HL-60 (cell line): ENCODE data around the gene MGAT5.

Experiments
- TF ChIP-seq, protein P1 (sequence below): IDR thresholded peaks from 2 replicates; pipeline ENCODE4 v1.6.1; 2012; ENCODE audit warnings: low read depth; ENCODE audit not compliant: insufficient replicate concordance
- TF ChIP-seq, protein P2 (sequence below): IDR thresholded peaks from one replicate; pipeline ENCODE4 v1.5.1; 2011; ENCODE audit warnings: low read length, control low read depth, inconsistent platforms; ENCODE audit not compliant: insufficient read depth

DNA sequence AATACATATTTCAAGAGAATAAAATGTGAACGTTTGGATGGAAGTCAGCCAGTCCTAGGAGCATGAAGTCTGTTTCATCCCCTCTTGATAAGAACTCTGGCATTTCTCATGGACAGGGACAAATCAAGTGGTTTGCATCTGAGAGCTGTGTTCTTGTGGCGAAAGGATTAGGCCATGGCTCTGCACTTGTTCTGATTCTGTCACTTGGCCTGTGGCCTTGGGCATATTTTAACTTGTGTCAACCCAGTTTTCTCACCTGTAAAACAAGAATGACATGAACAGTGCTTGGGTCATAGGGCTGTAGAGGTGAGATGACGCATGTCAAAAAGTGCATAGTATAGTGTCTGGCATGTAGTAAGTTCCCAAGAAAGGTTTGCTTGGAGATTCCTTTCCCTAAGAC is 125.8 kb downstream of the MGAT5 start:
- TF ChIP-seq, protein P1, sequence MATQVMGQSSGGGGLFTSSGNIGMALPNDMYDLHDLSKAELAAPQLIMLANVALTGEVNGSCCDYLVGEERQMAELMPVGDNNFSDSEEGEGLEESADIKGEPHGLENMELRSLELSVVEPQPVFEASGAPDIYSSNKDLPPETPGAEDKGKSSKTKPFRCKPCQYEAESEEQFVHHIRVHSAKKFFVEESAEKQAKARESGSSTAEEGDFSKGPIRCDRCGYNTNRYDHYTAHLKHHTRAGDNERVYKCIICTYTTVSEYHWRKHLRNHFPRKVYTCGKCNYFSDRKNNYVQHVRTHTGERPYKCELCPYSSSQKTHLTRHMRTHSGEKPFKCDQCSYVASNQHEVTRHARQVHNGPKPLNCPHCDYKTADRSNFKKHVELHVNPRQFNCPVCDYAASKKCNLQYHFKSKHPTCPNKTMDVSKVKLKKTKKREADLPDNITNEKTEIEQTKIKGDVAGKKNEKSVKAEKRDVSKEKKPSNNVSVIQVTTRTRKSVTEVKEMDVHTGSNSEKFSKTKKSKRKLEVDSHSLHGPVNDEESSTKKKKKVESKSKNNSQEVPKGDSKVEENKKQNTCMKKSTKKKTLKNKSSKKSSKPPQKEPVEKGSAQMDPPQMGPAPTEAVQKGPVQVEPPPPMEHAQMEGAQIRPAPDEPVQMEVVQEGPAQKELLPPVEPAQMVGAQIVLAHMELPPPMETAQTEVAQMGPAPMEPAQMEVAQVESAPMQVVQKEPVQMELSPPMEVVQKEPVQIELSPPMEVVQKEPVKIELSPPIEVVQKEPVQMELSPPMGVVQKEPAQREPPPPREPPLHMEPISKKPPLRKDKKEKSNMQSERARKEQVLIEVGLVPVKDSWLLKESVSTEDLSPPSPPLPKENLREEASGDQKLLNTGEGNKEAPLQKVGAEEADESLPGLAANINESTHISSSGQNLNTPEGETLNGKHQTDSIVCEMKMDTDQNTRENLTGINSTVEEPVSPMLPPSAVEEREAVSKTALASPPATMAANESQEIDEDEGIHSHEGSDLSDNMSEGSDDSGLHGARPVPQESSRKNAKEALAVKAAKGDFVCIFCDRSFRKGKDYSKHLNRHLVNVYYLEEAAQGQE: no peak
- TF ChIP-seq, protein P2, sequence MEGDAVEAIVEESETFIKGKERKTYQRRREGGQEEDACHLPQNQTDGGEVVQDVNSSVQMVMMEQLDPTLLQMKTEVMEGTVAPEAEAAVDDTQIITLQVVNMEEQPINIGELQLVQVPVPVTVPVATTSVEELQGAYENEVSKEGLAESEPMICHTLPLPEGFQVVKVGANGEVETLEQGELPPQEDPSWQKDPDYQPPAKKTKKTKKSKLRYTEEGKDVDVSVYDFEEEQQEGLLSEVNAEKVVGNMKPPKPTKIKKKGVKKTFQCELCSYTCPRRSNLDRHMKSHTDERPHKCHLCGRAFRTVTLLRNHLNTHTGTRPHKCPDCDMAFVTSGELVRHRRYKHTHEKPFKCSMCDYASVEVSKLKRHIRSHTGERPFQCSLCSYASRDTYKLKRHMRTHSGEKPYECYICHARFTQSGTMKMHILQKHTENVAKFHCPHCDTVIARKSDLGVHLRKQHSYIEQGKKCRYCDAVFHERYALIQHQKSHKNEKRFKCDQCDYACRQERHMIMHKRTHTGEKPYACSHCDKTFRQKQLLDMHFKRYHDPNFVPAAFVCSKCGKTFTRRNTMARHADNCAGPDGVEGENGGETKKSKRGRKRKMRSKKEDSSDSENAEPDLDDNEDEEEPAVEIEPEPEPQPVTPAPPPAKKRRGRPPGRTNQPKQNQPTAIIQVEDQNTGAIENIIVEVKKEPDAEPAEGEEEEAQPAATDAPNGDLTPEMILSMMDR: no peak
